Measurements from ENCODE around the gene SLC2A13.
"Not testable (repeated sequence)": the region's sequence is repeated elsewhere in the genome, so short reads cannot be mapped to it uniquely, and the experiment has no call there.

Gene SLC2A13

DNA sequence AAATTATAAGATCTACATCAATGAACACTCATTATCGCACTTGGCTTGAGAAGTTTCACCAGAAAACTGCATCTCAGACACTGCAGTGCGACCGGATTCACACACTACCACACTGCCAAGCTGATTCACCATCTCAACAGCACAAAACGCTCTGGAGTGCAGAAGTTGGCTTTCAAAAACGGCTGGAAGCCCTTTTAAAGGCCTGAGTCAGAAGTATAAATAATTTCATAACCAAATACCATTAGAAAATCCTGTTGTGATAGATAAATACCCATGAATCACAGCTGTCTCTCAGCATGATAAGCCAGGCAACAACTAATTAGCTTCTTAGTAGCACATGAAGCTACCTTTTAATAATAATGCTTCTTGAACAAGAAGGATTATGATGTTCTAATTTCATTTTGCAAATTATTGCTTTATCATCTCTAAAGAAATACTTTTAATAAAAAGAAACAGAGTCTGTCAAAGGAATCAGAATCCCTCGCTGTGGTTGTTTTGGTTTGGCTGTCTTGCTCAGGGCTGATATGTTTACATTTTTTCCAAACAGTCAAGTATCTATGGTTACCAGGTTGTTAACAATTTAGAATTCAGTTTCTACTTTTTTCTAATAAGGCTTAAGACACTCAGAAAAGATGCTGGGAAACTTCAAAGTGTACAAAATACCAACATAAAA is 51.2 kb downstream of the SLC2A13 start:
- DNase-seq (ENCODE audit: low read depth): peak; percentile 66
- in situ Hi-C loops (cut with HindIII; ENCODE audit: low sequenced_read_pairs): no loop called here
- H3K4me3 ChIP-seq (ENCODE audit: low read depth, low read length): no peak overlapping the region
- TF ChIP-seq, protein P1, sequence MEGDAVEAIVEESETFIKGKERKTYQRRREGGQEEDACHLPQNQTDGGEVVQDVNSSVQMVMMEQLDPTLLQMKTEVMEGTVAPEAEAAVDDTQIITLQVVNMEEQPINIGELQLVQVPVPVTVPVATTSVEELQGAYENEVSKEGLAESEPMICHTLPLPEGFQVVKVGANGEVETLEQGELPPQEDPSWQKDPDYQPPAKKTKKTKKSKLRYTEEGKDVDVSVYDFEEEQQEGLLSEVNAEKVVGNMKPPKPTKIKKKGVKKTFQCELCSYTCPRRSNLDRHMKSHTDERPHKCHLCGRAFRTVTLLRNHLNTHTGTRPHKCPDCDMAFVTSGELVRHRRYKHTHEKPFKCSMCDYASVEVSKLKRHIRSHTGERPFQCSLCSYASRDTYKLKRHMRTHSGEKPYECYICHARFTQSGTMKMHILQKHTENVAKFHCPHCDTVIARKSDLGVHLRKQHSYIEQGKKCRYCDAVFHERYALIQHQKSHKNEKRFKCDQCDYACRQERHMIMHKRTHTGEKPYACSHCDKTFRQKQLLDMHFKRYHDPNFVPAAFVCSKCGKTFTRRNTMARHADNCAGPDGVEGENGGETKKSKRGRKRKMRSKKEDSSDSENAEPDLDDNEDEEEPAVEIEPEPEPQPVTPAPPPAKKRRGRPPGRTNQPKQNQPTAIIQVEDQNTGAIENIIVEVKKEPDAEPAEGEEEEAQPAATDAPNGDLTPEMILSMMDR (IDR thresholded peaks at IDR 0.05; ENCODE audit: low read depth, low read length, missing control alignments): no peak

DNA sequence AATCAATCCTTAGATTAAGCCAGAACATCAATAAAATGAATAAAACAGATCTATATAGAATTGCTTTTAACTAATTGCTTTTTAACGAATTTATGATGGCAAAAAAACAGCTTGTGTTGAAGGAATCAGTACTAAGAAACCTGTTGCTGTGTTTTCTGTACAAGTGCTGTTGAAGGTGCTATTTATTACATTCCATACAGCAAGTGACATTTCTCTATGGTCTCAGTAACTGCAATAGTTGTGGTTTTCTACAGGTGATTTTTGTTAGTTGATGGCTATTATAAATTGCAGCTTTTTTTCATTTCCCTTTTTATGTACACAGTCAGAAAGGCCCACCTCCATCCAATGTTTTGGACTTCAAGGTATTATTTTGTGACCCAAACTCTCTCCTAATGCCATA is 56.6 kb downstream of the SLC2A13 start:
- in situ Hi-C loops (cut with HindIII; ENCODE audit: low sequenced_read_pairs): no loop called here
- no peak overlapping the region for H3K4me3 ChIP-seq (ENCODE audit: low read depth, low read length)
- no peak for DNase-seq (ENCODE audit: low read depth)
- TF ChIP-seq, protein P1 (IDR thresholded peaks at IDR 0.05; ENCODE audit: low read depth, low read length, missing control alignments): no peak

DNA sequence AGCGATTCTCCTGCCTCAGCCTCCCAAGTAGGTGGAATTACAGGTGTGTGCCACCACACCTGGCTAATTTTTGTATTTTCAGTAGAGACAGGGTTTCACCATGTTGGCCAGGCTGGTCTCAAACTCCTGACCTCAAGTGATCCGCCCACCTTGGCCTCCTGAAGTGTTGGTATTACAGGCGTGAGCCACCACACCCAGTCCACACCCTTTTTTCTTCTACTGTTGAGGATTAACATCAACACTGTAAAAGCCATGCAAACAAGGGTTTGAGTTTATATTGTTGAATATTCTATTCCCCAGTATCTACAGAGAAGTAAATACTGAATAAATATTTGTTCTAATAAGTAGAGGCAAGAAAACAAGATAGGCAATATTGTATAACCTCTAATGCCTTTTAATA is 58.9 kb downstream of the SLC2A13 start:
- DNase-seq (ENCODE audit: low read depth); H3K4me3 ChIP-seq (ENCODE audit: low read depth, low read length); in situ Hi-C loops (cut with HindIII; ENCODE audit: low sequenced_read_pairs): not testable (repeated sequence)

DNA sequence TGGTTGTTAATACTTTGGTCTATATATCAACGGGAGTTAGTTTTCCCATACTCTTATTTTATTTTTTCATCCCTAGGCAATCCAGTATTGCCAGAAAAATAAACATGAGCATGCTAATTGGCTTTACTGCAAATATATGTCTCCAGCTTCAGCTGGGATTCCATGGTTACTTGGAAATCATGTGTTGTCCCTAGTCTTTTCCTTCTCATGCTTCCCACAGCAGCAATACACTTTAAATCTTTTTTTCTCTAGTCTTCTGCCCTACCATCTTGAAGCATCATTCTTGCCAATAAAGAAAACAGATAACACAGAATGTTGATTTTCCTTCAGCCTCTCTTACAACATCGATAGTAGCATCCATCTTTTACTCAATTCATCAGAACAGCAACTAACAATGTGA is 60.2 kb downstream of the SLC2A13 start:
- TF ChIP-seq, protein P1 (IDR thresholded peaks at IDR 0.05; ENCODE audit: low read depth, low read length, missing control alignments): no peak

DNA sequence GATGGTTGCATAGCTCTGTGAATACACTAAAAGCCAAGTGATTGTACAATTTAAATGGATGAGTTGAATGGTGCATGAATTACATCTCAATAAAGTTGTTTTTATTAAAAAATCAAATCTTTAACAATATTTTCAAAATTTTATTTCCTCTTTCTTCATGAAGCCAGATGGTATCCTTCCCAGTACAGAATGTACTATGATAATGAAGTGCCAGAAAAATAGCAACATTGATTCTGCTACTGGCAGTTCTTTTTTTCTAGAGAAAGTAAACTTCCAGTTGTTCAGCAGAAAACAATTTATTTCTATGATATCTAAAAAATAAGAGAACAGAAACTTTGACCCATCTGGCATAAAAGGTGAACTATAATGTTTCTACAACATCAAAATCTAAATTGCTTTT is 61.5 kb downstream of the SLC2A13 start:
- no peak overlapping the region for H3K4me3 ChIP-seq (ENCODE audit: low read depth, low read length)
- TF ChIP-seq, protein P1 (IDR thresholded peaks at IDR 0.05; ENCODE audit: low read depth, low read length, missing control alignments): no peak
- in situ Hi-C loops (cut with HindIII; ENCODE audit: low sequenced_read_pairs): no loop called here
- no peak for DNase-seq (ENCODE audit: low read depth)

More for the DNA sequence above, 60.2 kb downstream of the SLC2A13 start:
- H3K4me3 ChIP-seq (ENCODE audit: low read depth, low read length): no peak overlapping the region
- no peak for DNase-seq (ENCODE audit: low read depth)
- in situ Hi-C loops (cut with HindIII; ENCODE audit: low sequenced_read_pairs): no loop called here

DNA sequence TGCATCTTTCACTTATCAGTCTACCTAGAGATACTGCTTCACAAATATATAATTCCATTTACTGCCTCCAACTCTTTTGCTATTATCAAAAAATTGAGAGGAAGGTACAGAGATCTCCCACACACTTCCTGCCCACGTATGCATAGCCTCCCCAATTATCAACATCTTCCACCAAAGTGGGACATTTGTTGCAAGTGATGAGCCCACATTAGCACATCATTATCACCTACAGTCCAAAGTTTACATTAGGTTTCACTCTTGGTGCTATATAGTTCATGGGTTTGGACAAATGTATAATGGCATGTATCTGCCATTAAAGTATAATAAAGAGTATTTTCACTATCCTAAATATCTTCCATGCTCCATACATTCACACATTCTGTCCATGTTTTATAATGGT is 66.3 kb downstream of the SLC2A13 start:
- TF ChIP-seq, protein P1 (IDR thresholded peaks at IDR 0.05; ENCODE audit: low read depth, low read length, missing control alignments): no peak
- no peak overlapping the region for H3K4me3 ChIP-seq (ENCODE audit: low read depth, low read length)
- DNase-seq (ENCODE audit: low read depth): no peak
- in situ Hi-C loops (cut with HindIII; ENCODE audit: low sequenced_read_pairs): no loop called here

DNA sequence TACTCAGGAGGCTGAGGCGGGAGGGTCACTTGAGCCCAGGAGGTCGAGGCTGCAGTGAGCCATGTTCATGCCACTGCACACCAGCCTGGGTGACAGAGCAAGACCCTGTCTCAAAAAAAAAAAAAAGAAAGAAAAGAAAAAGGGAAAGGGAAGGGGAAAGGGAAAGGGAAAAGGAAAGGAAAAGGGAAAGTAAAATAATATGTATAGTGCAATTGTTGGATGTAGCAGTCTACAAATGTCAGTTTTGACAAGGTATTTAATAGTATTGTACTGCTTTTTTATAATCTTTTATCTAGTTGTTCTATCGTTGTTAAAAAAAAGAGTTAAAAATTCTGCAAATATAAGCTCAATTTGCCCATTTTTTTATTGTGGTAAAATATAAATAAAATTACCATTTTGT is 67.3 kb downstream of the SLC2A13 start:
- DNase-seq (ENCODE audit: low read depth): no peak

More for the DNA sequence above, 67.3 kb downstream of the SLC2A13 start:
- in situ Hi-C loops (cut with HindIII; ENCODE audit: low sequenced_read_pairs): no loop called here
- no peak overlapping the region for H3K4me3 ChIP-seq (ENCODE audit: low read depth, low read length)
- TF ChIP-seq, protein P1 (IDR thresholded peaks at IDR 0.05; ENCODE audit: low read depth, low read length, missing control alignments): no peak

Measured in astrocyte of the cerebellum (primary cell).